GM19372 (cell line): ENCODE data around the gene ADCY1.
"Not testable (repeated sequence)": the region's sequence is repeated elsewhere in the genome, so short reads cannot be mapped to it uniquely, and the experiment has no call there.

Source experiments
- ATAC-seq: cut with Tn5 transposase; IDR thresholded peaks from one replicate; pipeline ENCODE4 v1.9.1; 2021; ENCODE audit warnings: mild to moderate bottlenecking, low read depth, moderate library complexity; ENCODE audit not compliant: unreplicated experiment

Gene ADCY1

DNA sequence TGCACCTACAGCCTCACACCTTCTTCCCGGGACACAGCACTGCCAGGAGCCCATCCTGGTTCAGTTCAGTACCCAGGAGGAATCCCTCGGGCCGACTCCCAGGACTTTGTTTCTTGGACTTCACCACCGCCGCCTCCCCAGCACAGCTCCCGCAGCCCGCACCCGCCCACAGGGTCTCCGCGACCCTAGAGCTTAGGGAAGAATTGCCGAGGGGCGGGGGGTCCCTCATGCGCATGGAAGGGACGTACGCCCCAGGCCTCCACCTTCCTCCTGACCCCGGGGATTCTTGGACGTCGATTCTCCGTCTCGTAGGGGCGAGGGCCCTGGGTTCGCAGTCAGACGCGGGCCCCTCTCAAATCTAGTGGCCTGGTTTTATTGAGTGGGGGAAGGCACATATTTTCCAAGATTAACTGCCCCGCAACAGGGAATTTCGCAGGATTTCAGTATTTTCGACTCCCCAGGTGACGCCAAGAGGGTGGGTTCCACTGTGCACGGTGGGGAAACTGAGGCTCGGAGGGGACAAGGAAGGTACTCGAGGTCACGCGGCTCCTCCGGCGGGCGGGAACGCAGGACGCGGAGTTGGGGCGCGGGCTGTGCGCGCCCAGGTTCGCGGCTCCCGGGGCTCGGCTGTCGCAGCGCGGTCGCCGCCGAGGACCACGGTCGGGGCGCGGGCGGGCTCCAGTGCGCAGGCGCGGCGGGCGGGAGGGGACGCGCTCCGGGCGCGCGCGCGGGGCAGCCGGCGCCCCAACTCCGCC lies at the start of gene ADCY1:
TSS of gene ADCY1 (plus strand) at position 708 of the 755 bp plus-strand sequence. CDS start 176 bp downstream, outside the sequence.
- no peak for ATAC-seq

DNA sequence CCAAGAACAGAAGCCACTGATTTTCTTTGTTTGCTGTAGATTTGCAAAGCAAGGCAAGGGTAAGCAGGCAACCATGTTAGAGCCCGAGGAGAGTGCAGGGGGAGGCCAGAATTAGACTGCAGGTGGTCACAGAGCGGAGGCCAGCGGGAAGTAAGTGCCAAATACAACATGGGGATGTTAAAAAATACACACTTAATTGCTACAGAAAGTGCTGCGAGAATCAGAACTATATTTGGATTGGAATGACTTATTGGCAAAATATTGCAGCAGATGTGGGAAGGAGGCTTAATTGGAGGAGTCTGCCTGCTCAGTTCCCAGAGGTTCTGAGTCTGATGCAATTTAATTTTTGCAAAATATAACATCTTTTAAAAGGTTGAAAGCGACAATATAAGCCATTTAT lies 49.7 kb upstream of the ADCY1 start:
- no peak for ATAC-seq

DNA sequence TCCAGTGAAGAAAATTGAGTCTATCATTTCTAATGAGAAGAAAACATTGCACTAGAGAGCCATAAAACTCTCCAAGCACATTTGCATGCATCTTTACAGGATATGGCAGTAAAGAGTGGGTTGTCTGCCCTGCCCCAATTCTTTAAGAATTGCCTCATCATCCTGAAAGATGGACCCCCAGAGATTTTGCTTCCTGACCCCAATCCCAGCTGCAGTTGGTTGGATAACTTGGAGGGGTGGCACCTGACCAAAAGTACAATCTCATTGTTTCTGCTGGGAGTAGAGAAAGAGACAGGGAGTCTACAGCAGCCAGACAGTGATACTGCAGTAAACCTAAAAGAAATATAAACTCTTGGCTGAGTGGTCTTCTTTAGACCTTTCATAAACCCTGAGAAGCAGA lies 49.1 kb upstream of the ADCY1 start:
- no peak for ATAC-seq

DNA sequence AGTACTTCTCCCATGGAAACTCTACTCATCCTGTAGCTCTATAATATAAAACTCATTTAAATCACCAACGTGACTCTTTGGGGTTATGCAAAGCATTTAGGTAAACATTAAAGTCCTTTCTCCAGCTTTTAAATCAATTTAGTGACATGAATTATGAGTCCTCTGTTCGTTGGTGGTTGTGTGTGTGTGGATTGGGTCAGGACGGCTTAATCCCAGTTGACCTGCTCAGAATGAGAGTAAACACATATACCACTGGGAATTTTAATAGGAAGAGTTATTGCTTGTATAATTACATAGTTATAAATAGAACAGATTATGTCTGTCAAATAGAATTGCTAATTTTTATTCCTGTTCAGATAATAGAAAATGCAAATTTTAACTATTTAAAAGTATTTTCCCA lies 30.7 kb upstream of the ADCY1 start:
- ATAC-seq: no peak

DNA sequence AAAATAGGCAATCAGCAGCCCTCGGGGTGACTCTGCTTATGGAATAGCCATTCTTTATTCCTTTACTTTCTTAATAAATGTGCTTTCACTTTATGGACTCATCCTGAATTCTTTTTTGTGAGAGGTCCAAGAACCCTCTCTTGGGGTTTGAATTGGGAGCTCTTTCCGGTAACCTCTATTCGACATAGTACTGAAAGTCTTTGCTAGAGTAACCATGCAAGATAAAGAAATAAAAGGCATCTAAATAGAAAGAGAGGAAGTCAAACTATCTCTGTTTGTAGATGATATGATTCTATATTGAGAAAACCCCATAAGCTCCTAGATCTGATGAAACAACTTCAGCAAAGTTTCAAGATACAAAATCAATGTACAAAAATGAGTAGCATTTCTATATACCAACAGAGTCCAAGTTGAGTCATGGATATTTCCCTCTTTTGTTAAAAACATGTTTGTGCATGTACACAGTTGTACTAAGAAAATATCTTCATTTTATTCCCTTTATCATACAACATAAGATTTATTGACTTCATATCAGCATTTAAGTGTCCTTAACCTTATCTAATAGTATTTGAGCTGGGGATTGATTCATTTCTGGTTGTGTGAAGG lies 29.0 kb upstream of the ADCY1 start:
- not testable (repeated sequence) for ATAC-seq

DNA sequence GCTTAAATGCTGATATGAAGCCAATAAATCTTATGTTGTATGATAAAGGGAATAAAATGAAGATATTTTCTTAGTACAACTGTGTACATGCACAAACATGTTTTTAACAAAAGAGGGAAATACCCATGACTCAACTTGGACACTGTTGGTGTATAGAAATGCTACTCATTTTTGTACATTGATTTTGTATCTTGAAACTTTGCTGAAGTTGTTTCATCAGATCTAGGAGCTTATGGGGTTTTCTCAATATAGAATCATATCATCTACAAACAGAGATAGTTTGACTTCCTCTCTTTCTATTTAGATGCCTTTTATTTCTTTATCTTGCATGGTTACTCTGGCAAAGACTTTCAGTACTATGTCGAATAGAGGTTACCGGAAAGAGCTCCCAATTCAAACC lies 25.3 kb upstream of the ADCY1 start:
- not testable (repeated sequence) for ATAC-seq

DNA sequence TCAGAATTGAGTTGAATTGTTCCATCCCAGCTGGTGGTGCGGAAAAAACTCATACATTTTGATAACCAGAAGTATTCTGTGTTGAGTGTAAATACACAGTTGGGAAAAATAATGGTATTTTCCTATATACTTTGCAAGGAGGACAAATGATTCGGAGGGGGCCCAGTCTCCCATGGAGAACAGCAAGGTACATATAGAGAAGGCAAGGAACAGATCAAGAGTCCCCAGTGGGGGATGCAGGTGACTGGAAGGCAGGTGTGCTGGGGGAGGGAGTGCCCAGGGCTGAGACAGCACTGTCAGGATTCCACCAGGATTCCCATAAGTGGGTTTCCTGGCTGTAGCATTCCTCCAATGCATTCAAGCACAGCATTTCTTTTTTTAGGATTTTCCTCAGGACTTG lies 10.8 kb upstream of the ADCY1 start:
- no peak for ATAC-seq

DNA sequence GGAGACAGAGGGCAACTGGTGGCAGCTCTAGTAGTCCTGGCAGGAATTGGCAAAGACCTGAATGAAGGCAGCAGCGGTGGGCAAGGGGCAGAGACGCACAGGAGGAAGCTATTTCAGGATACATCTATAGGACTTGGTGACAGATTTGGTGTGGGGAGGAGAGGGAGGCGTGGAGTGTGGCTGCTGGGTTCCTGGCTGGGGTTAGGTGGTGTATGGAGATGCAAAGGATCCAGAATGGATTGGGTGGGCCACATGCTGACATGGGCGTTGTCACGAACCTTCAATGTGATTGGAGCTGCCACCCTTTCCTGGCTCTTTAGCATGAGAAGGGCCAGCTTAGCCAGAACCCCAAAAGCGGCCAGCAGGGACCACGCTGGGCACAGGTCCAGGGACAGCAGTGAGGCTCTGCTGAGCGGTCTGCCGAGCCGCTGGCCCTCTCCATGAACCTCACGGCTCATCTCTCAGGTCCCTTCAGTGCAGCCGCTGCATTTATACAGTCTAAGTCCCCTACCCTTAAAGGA lies 10.2 kb upstream of the ADCY1 start:
- no peak for ATAC-seq

DNA sequence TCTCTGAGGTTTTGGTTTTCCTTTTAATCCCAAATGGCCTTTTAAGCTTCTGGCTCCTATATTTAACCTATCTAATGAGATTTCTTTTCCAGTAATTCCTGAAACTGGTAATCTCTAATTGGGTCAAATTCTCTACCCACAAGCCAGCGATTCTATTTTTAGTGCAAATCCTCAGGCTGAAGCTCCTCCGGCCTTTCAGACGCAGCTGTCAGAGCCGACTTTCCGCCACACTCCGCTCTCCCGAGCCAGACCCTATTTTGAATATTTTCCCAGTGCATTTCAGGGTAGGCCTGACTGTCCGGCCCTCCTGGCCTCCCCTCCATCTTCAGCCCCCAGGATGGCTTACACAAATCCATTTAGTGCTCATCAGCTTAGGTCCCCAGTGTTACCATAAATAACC lies 9.7 kb upstream of the ADCY1 start:
- no peak for ATAC-seq

DNA sequence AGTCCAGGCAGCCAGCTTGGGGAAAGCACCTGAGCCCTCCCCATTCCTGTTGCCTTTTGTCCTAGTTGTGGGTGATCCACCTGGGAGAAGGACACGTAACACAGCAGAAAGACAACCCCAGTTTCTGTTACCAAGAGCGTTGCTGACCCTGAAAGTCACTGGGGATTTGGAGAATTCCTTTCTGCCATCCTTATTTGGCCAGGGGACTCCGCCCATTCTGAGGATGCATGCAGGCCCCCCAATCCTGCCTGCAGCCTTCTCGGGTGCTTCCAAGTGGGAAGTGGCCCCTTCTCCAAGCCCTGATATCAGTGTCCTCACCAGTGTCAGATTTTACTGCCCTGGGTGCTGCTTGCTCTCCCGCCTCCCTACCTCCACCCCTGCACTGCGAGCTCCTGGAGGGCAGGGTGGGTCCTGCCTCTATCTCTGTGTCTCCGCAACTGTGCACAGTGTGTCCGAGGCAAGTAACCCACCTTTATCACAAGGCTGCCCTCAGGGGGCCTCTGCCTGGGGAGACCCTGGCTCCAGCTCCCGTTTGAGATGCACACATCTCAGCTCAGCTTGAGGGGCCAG lies 9.2 kb upstream of the ADCY1 start:
- no peak for ATAC-seq

DNA sequence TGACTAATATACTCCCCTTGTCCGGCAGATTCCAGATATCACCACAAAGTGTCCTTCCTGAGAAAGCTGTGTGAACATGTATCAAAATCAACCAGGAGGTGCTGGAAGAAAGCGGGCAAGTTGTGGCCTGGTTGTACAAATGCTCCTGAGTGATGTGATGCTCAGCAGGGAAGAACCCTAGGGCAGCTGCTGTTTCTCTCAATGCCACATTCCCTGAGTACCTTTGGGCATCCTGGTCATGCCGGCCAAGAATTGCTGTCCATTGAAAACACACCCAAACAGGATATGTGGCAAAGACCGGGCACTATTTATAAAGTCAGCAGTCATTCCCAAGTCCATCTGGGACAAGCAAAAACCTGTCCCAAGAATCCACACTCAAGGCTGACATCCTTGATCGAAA lies 7.8 kb upstream of the ADCY1 start:
- ATAC-seq: no peak

DNA sequence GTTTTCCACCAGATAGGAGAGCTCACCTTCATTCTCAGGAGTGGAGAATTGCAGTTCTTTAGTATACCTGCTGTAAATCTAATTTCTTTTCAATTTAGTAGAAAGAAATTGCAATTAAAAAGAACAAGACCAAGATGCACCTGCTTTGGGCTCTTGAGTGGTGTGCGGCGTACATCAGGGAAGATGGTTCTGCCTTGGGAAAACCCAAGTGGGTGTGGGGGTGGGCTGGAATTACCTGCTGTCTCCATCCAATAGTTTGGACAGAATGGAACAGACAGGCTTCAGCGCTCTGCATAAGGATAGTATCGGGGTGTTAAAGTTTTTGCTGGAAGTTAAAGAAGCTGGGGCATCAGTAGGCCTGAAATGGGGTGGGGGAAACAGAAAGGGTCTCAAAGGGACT lies 7.2 kb upstream of the ADCY1 start:
- ATAC-seq: no peak

DNA sequence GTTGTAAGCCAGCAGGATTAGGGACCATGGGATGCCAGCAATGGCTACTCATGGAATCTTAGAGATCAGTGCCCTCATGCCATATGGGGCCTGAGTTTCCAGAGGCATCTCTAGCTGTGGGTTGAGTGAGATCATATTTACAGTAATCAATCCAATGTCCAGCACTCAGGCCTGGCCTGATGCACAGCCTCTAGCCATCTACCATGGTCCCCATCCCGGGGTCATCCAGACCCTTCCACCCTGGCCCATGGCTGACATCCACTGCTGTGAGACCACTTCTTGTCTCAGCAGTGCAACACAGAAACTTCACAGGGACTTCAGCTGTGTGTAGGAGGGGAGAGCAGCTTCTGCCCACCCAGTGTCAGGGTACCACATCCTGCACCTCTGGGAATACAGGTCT lies 6.5 kb upstream of the ADCY1 start:
- ATAC-seq: no peak

DNA sequence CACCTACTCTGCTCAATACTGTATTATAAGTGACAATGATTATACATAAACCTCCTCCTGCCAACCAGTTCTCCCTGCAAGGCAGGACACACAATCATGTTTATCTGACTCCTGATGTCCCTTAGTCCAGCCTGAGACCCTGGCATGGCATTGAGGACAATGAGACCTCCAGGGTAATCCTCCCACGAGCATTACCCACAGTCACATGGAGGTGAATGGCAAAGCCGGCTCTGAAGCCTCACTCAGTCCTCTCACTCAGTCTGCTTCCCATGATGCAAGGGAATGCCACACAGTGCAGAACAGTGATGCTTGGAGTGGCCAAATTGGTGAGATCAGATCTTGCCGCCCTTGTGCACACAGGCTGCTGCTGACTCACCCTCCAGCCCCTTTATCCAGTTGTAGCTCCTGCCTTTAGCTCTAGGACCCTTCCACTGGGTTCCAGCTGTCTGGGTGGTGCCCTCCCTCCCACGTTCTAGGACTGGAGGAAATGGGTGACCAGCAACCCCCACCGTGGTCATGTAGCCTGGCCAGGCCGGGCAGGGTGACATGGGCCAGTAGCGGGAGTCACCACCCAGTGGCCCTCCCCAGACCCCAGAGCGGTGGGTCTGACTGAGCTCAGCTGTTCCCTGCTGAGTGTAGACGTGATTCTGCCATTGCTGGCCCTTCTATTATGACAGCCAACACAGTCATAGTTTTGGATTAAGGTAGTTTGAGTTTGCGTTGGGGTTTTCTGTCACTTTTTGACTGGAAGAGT lies 5.5 kb upstream of the ADCY1 start:
- no peak for ATAC-seq

DNA sequence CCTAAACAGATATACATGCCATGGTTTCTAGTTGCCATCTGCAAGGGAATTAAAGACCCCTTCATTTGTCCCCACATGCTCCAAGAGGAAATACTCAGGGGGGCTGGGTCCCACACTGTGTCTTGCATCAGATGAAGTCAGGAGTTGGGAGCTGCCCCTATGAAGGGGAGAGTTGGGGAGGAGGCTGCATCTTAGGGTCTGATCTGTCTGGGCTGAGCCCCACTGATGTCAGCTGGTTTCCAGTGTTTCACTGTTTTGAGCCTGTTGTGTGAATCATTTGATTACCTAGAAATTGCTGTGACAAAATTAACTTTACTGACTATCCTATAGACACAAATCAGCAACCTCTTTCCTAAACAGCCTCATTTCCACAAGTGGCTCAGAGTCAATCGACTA lies 4.9 kb upstream of the ADCY1 start:
- no peak for ATAC-seq

DNA sequence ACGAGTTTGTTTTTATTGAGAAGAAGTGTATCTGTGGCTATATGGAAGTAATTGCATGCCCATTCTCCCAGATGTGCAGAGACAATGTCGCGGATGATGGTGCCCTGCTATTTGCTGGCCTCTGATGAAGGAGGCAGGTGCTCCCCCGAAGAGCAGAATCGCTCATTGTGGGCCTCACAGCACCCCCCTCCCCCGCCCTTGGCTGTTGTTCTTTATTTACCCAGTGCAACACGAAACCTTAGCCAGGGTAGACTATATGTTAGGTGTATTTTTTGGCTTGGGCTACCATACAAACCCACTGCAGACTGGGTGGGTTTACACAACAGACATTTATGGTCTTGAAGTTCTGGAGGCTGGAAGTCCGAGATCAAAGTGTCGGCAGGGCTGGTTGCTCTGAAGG lies 3.4 kb upstream of the ADCY1 start:
- no peak for ATAC-seq

DNA sequence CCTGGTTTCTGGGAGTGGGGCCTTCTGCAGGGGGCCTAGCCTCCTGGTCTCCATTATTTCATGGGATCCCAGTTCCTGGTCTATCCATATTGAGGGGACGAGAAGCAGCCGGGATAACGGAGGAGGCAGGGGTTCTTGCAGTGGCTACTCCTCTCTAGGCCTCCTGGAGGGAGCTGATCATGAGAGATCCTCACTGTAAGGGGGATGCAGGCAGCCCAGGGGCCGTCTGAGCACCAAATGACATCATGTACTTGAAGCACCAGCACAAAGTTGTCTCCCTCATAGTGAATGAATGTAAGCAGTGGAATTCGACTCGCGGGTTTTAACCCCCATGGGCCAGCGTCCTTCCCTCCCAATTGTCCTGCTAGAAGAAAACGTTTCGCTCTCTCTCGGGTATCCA lies 964 bp upstream of the ADCY1 start:
- no peak for ATAC-seq

DNA sequence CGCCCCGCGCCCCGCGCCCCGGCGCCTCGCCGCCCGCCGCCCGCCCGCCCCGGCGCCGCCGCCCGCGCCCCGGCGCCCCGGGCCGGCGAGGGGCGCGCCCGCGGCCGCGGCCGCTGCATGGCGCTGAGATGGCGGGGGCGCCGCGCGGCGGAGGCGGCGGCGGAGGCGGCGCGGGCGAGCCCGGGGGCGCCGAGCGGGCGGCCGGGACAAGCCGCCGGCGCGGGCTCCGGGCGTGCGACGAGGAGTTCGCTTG lies 174 bp downstream of the ADCY1 start:
- ATAC-seq: no peak

DNA sequence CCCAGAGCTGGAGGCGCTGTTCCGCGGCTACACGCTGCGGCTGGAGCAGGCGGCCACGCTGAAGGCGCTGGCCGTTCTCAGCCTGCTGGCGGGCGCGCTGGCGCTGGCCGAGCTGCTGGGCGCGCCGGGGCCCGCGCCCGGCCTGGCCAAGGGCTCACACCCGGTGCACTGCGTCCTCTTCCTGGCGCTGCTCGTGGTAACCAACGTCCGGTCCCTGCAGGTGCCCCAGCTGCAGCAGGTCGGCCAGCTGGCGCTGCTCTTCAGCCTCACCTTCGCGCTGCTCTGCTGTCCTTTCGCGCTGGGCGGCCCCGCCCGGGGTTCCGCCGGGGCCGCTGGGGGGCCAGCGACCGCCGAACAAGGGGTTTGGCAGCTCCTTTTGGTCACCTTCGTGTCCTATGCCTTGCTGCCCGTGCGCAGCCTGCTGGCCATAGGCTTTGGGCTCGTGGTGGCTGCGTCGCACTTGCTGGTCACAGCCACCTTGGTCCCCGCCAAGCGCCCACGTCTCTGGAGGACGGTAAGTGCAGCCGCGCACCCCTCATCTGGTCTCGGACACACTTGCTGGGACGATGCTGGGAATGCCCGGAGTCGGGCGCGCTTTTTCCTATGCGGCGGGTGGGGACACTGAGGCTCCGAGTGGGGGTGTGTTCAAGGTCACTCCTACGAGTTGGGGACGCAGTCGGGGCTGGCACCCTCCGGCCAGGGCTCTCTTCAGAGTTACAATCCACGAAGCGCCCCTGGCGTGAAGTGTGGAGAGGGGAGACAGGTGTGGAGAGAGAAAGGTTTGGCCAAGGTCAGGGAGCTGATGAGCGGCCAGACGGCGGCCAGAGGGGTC lies 717 bp downstream of the ADCY1 start:
- ATAC-seq: no peak

DNA sequence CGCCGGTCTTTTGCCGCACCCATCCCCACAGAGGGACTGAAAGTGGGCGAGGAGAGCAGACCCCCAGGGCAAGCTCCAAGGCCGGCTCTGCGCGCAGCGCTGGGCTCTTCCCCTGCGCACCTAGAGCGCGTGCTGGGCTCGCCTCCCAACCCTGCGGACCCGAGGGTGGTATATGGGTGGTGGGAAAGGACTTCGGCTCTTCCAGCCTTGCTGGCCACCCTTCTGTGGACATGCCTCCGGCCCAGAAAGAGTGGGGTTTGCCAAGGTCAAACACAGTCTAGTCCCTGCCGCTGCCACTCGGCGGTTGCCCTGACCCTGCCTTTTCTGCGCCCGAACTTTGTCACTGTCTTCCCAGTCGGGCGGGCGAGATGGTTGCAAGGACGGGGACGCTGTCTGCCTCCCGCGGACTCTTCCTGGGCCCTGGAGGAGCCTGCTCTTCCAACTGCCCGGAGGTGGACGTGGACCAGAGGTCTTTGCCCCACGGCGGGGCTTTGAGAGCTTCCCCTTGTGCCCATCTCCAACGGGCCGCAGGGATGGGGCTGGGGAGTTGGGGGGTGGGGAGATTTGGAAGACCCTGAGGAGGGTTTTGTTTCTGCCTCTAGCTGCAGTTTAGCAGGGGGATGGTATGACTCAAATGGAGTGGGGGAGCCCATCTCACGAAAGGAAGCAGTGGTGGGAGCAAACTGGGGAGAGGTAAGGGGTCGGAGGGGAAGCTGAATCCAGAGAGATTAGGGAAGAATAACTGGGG lies 1.5 kb downstream of the ADCY1 start:
- ATAC-seq: no peak
